Frontal cortex (tissue), 4 donors: ENCODE measurements around the gene CD83. TPM values are rescaled to one million over a fixed set of nuclear protein-coding genes. Genes with fewer than 3 reads are reported as not detected.

Source experiments
- DNase-seq, 2 donors: peaks; one replicate each; pipeline ENCODE4 v3.0.0; 2012; ENCODE audit warnings: low spot score in 2 of 2
- FAIRE-seq: peaks from 2 replicates; lab custom pipeline; 2012; peaks lifted over from hg19 to GRCh38; lab: Jason Lieb, UNC
- small RNA-seq: library from RNA; depleted of rRNA; stranded (forward); fragments of <200 nt; gene quantifications from one replicate; pipeline ENCODE3, GENCODE V24; 2014
- total RNA-seq: library from RNA; depleted of rRNA; stranded (reverse); fragments of >200 nt; gene quantifications from one replicate; pipeline ENCODE4 v1.2.3, GENCODE V29; 2014
- donor health status: control.
- donor health status: control.
- donor health status: control.

The CD83 gene
- total RNA-seq, 1 donor from 2014 or later: 23.6 TPM

GRCh38 chr6:14180609-14181008, 63.0 kb downstream of the CD83 start:
- no peak for DNase-seq

GRCh38 chr6:14182916-14183315, 65.3 kb downstream of the CD83 start:
- FAIRE-seq: no peak

More at GRCh38 chr6:14180609-14181008, 63.0 kb downstream of the CD83 start:
- no peak for FAIRE-seq

More at GRCh38 chr6:14182916-14183315, 65.3 kb downstream of the CD83 start:
- DNase-seq: no peak

Small RNA genes lying within 50 kb of the gene (small RNA-seq; reads per million reads assigned to genes)
- not detected for gene RNU7-133P

Other genes with a start within 250 kb of the CD83 start
- 35.1 TPM for gene RNF182, start 192.8 kb upstream of the CD83 start, total RNA-seq